HG03439 (cell line): Measurements from ENCODE around the gene FTCDNL1.

Source experiments
- ATAC-seq: cut with Tn5 transposase; IDR thresholded peaks from one replicate; pipeline ENCODE4 v1.9.1; 2021; ENCODE audit warnings: mild to moderate bottlenecking, moderate library complexity; ENCODE audit not compliant: unreplicated experiment

The FTCDNL1 gene

GRCh38 chr2:199842631-199843395 is 8.2 kb downstream of the FTCDNL1 start:
- ATAC-seq, result no peak

GRCh38 chr2:199841409-199841808 is 9.6 kb downstream of the FTCDNL1 start:
- ATAC-seq, result no peak

DNA sequence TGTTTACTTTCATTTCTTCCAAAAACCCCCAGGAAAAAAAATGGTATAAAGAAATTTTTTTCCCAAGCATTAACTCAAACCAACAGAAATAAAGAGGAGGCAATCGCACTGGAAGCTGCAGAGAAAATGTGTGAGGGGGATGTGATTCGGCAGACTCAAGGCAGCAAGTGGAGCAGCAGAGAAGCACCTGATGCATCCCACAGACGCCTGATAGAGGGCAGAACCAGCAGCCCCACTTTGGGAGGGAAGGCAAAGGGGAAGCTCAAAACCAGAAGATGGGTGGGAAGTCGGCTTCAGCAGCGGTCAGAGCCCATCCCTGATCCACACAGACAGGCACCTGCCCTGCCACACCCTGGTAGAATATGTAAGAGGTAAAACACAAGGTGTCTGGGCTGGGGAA is 12.6 kb downstream of the FTCDNL1 start:
- ATAC-seq, result no peak

- ATAC-seq, result no peak
Observed at GRCh38 chr2:199836943-199837342, 14.0 kb downstream of the FTCDNL1 start.

DNA sequence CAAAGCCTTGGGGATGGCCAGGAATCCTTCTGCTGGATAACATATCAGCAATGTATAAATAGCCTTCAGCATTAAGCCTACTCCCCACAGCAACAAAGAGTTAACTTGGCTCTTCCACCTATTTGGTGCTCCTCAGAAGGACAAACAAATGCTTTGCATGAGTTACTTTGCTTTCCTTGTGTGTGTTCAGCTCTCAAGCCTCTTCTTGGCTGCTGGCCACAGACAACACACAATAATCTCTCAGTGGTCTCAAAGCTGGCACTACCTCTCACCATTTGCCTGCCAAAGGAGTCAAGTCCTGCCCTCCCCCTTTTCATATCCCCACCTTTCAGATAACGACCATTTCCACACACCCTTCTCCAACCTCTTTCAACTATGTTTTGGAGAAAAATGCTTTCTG is 17.5 kb downstream of the FTCDNL1 start:
- ATAC-seq, result no peak

- no peak for ATAC-seq
Observed at GRCh38 chr2:199830531-199830930, 20.5 kb downstream of the FTCDNL1 start.

DNA sequence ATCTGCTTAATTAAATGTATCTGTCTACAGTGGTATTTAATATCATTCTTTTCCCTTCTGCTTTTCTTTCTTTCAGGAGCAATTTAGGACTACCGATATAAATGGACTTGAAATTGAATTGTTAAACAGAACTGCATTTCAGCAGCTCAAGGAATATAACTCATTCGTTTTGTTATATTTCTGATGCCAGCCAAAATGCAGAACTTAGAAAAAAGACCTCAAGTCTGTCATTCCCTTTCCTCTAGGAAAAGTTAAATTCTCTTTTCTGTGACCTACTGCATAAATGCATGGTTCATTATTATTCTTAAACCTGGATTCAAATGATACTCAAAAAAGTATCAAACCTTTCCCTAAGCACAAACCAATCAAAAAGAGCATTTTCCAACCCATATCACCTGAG is 21.4 kb downstream of the FTCDNL1 start:
- no peak for ATAC-seq

DNA sequence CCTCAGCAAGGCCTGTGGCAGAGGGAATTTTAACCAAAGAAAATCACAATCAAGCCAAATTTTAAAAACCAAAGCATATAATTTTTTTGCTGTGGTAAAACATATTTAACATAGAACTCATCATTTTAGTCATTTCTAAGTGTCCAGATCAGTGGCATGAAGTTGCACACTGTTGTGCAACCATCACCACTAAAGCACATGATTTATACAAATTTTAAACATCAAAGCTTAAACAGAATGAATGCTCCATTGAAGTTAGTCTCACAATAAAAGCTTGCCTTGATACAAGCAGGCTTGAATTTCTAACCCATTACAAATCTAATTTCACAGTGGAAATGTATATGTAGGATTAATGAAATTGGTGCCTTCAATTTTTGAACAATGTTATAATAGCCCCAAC is 31.2 kb downstream of the FTCDNL1 start:
- no peak for ATAC-seq

DNA sequence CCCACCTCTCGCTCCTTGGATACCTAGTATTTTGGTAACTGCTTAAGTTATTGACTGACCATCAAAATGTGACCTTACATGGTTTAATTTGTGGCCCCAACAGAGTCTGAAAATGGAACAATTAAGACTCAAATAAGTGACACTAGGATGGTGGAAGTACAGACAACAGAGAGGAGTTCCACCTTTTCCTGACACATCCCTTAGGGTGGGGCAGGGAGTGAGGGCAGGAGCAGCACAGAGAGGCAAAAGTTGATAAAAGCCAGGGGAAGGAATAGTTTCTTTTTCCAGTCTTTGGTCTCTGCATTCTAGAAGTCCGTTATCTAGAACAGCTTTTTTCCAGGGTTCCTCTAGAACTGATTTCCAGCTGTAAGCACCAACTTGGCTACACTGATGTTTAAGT is 32.2 kb downstream of the FTCDNL1 start:
- ATAC-seq, result no peak

DNA sequence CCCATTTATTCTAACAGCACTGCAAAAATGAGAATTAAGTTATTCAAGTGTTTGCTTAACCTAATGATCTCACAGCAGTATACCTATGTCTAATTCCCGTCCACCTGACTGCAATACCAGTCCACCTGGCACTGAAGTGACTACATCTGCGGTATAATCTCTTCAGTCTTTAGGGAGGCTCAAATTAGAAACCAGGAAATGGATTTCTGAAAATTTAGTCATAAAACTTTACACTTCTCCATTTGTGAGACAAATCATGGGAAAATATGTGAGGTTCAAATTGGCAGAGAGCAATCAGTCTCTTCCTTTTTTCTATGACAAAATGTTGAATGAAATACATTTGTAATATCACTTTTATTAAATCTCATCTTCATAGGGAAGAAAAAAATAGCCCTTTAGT is 33.0 kb downstream of the FTCDNL1 start:
- no peak for ATAC-seq

DNA sequence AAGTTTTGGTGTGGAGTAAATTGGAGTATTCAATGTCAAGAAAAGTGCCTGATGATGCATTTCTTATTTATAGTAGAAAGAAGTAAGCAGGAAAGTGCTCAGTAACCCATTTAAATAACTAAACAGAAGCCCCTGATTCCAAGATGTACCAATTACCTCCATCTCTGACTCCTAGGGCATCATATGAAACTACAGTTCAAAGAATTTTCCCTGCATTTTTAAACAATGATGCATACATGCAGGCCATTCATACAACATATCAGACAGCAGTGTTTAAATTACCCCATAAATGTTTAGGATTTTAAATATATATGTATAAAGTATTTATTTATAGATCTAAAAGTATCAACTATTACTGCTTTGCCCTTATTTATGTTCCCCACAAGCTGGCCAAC is 36.2 kb downstream of the FTCDNL1 start:
- no peak for ATAC-seq

DNA sequence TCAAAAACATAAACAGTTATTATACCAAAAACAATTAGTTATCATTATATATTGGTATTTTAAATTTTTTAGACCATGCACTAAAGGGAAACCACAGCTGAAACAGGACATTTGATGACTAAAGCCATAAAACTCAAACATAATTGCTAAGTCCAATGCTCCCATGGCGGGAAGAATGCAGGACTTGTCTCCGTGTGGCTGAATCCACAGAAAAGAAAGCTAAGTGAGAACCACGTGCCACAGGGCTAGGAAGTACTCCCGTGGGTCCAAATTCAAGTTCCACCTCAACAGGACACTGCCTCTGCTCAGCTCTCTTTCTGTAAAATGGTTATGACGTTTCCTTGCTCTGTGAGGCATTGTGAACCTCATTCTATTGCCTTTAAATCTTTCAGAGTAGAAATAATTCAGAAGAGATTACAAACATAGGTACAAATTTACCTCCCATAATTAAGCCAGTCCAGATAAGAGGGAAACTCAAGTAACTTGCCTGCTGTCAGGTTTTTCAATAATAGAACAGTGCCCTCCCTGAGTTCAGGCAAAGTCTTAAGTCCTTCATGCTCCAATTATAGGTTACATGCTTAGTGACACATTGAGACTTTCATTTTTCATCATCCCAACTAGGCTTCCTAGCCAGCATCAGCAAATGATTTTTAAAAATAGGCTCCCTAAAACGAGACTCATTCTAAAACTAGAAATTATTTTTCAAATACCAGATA is 36.7 kb downstream of the FTCDNL1 start:
- ATAC-seq, result no peak

GRCh38 chr2:199812493-199812892 is 38.5 kb downstream of the FTCDNL1 start:
- no peak for ATAC-seq

GRCh38 chr2:199811346-199811745 is 39.6 kb downstream of the FTCDNL1 start:
- no peak for ATAC-seq

DNA sequence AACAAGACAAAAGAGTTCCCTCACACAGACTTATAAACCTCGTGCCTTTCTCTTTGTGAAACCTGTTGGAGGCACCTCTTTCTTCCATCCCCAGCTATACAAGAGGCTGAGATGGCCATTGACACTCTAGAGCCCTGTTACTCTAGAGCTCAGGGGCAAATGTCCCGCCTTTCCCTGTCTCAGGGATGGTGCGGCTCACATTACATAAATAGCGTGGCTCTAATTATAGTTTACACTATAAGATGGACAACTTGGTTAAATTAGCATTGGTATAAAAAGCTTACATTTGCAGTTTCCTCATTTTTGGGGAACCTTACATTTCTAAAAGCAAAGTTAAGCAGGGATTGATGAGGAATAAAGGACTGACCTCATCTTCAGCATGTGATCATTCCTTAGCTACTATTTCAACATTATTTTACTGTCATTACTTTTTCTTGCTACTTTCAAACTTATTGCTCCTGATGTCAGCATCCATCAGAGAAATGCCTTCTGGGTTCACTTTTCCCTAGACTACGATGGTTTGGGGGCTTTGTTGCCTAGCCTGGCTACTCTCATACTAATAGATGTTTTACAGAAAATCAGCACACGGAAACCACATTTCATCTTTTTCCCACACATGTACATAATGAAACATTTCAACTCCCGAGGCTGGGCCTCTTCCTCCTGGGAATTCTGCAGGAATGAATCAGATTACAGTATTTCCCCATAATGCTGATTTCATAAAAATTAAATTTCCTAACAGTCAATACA is 40.4 kb downstream of the FTCDNL1 start:
- no peak for ATAC-seq

- no peak for ATAC-seq
Observed at GRCh38 chr2:199807966-199808365, 43.0 kb downstream of the FTCDNL1 start.

GRCh38 chr2:199806179-199806578 is 44.8 kb downstream of the FTCDNL1 start:
- no peak for ATAC-seq

DNA sequence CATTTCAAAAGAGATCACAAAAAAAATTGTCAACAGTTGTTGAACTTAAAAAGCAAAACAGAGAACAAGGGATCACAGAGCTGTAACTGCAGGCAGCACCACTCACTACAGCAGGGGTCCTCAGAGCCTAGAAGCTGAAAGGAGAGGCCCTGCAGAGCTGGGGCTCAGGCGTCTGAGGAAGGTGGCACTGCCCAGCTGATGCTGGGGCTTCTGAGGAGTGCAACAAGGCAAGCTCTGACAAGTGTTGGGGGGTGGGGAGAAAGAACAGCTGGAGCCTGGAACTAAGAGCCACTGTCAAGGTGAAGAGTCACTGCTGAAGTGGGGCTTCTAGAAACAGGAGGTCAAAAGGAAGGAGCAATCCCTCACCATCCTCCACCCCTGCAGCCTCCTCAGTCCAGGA is 46.2 kb downstream of the FTCDNL1 start:
- no peak for ATAC-seq

DNA sequence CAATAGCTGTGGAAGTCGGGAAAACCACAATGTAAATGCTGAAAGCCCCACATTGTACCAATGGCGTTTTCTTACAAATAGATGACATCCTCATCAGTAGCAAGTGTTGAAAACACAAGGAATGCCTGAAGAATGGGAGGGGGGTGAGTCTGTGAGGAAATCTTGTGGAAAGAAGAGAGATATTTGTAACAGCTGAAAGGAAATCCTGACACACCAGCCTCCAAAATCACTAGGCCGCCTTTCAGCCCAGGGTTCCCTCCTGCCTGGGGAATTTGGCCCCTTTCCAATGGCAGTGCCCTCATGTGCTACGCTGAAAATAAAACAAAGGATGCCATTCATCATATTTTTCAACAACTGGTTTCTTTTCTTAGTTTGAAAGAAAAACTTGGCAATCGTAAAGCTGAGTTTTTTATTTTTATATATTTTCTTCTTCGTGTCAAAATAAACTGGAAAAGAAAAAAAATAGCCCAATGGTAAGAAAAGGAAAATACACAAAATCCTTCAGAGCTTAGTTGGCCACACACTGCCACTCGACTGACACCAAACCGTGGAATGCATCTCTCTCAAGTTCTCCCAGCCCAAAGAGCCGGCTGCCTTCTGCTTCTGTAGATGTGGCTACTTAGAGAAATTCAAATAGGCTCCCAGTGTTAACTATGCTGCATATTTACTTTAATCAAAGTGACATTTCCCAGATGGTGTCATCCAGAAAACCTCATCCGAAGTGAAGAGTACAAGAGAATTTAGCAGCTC is 52.0 kb downstream of the FTCDNL1 start:
- no peak for ATAC-seq

DNA sequence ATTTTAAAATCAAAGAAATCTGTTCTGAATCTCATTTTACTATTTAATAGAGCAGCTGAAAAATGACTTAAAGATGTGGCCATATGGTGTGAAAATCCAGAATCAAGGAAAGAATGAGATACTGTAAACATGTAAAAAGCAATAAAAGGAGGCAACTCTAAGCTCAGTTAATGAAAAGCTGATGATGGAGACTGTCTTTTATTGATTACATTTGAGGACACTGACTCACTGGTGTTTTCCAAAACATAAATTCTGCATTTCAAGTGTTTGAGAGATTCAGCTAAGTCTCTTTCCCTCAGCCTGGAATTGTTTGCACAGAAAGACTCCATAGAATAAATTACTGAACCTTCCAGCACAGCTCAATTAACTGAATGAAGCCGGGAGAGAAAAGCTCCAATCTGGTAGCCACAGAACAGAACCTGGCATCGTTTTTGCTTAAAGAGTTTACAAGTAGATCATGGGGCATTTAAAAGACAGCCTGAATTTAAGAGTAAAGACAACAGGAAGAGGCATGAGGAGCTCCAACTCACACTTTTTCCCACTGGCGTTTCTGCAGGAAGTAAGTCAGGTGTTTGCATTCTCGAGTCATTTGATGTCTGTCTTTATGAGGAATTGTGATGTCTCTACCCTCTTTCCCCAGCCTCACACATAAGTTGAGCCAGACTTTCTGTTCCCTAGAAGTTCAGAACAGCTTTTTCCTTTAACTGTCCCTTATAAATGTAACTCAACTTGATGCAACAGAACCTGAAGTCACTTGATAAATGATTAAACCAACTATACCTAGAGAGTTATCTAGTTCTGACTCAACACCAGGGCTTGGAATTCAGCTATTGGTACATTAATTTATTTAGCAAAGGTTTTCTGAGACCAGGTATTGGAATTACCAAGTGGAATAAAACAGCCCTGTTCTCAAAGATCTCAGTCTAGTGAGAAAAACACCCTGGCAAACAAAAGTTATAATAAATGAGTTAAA is 53.3 kb downstream of the FTCDNL1 start:
- no peak for ATAC-seq
